Measurements from ENCODE around the gene XYLT1. TPM values are rescaled to one million over a fixed set of nuclear protein-coding genes. Genes with fewer than 3 reads are reported as not detected.

XYLT1 gene
- total and polyA plus RNA-seq, 8 donors, result 6.0 to 8.4 (median 7.3) TPM

GRCh38 chr16:17058471-17058870, 412.3 kb downstream of the XYLT1 start:
- Histone ChIP-seq H3K4me1 (no peaks in the 10 kb centered on the region), H3K27ac (no peak overlapping the region), H3K36me3 (no peaks in the 10 kb centered on the region), H3K4me3 (no peak overlapping the region), H3K9me3 (no peaks in the 10 kb centered on the region), H3K27me3 (no peaks in the 10 kb centered on the region)
- intact Hi-C loops (cut with DNase I), result no loop called here
- TF ChIP-seq CTCF (IDR thresholded peaks at IDR 0.05), result no peak
- no peak for ATAC-seq
- DNase-seq, result no peak

GRCh38 chr16:17056666-17057065, 414.1 kb downstream of the XYLT1 start:
- no peak for ATAC-seq

GRCh38 chr16:17053536-17054160, 417.1 kb downstream of the XYLT1 start:
- H3K9me3 ChIP-seq, result peaks cover 0 to 5% of the 10 kb centered on the region in 2 donors
- no peaks in the 10 kb centered on the region for H3K4me1 ChIP-seq
- DNase-seq (no peak), ATAC-seq (no peak)
- no peak overlapping the region for H3K27ac ChIP-seq
- no peaks in the 10 kb centered on the region for H3K27me3 ChIP-seq
- intact Hi-C loops (cut with DNase I), result no loop called here
- no peak overlapping the region for H3K4me3 ChIP-seq
- H3K36me3 ChIP-seq, result no peaks in the 10 kb centered on the region
- no peak for TF ChIP-seq CTCF (IDR thresholded peaks at IDR 0.05)

More at GRCh38 chr16:17056666-17057065, 414.1 kb downstream of the XYLT1 start:
- intact Hi-C loops (cut with DNase I), result no loop called here
- H3K27me3 ChIP-seq, result no peaks in the 10 kb centered on the region
- no peak overlapping the region for H3K27ac ChIP-seq
- H3K9me3 ChIP-seq, result no peaks in the 10 kb centered on the region
- TF ChIP-seq CTCF (IDR thresholded peaks at IDR 0.05), result no peak
- DNase-seq, result no peak
- H3K36me3 ChIP-seq, result no peaks in the 10 kb centered on the region
- H3K4me3 ChIP-seq, result no peak overlapping the region
- H3K4me1 ChIP-seq, result no peaks in the 10 kb centered on the region
